Medulla oblongata (tissue), 1 donor: ENCODE results near the gene COL21A1.

Source experiments
- DNase-seq: peaks from one replicate; pipeline ENCODE4 v3.0.0-alpha.2; 2015; ENCODE audit errors: extremely low spot score

The COL21A1 gene

DNA sequence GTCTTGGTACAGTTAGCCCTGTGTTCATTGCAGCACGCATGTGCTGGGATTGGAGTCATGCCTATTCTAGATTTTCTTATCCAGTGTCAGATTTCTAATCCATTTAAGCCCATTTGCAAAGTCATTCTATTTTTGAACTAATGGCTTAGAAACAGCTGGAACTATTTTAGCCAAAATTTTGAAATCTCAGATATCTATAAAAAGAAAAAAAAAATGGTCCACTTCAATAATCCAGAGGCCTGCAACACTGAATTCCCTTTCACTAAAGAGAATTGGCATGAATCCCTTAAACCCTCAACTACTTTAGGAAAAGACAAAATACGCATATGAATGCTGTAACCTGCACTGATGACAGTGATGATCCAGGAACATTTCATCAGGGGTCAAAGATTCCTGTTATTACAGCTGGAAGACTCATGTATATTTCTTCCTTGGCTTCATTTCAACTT is 1.5 kb downstream of the COL21A1 start:
- DNase-seq, result no peak

DNA sequence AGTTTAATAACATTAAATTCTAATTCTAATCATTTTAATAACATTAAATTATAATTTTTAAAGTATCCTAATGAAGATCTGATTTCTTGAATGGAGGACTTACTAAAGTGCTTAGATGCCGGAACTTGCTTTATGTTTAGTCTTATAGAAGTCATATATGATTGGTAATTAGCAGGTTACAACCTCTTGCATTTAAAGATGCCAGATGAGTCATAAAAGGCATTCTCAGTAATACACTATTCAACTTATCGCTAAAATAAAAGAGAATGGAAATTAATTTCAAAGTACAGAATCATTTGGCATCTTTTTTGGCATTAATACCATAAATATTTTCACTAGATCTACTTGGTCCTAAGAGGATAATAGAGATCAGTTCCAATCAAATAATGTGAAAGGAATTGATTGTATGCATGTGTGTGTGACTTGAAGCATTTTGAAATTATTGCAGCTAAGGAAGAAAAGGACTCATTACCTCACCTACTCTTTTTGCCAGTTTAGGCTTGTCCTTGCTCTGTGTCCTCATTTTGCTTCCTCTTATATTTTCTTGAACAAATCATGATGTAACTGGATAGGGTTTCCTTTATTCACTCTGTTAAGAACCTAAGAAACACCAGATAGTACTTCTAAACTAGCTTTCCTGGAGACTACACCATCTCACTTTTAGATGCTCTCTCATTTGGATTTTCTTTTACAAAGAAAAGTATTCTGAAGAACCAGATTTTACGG is 2.7 kb downstream of the COL21A1 start:
- no peak for DNase-seq

DNA sequence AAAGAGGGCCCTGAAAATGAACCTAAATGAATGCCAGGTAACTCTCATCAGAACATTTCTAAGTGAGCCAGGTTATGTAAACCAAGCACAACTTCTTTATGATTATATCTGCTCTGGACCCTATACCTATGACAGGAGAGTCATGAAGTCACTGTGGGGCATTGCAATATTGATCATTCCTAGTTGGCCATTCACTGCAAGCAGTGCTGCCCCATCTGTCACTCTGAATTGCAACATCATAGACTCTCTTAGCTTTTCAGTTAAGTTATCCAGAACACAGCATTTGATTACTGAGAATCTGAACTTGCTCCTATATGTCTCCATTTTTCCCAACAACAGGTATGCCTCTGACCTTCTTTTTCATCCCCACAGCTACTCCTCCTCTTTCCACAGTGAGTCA is 3.3 kb downstream of the COL21A1 start:
- no peak for DNase-seq

DNA sequence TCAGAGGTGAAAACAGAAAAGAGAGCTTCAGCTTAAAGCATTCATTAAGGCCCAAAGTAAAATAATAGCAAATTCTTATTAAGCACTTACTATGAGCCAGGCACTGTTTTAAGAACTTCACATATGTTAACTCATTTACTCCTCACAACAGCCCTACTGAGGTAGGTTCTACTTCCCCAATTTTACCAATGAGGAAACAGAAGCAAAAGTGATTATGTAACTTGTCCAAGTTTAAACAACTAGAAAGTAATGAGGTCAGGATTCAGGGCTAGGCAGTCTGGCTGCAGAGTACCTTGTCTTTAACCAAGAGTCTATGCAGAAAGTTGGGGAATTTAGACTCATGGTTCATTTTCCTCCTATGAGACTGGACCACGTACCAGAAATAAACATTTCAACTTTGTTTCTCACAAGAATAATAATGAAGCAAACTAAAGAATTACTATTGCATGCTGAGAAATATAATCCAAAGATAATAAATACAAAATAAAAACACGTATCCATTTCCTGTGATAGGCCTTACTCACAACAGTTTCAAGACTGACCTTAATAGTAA is 3.8 kb downstream of the COL21A1 start:
- peak; percentile 61 for DNase-seq

DNA sequence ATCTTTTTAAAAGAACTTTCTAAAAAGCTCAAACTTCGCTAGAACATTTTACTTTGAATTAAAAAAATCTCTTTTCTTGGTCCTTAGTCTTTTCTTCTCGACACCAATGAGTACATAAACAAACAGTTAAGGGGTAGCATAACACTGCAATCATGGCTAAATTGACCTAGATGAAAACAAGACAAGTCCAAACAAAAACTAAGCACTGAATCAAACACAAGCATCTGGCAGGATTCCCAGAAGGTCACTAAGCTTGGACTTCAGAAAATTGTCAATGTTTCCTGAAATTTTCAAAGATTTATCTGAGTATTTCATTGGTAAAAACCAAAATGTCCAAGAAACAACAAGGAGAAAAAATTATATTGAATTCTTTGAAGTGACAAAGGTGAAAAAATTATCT is 5.0 kb downstream of the COL21A1 start:
- DNase-seq, result peak; percentile 60

DNA sequence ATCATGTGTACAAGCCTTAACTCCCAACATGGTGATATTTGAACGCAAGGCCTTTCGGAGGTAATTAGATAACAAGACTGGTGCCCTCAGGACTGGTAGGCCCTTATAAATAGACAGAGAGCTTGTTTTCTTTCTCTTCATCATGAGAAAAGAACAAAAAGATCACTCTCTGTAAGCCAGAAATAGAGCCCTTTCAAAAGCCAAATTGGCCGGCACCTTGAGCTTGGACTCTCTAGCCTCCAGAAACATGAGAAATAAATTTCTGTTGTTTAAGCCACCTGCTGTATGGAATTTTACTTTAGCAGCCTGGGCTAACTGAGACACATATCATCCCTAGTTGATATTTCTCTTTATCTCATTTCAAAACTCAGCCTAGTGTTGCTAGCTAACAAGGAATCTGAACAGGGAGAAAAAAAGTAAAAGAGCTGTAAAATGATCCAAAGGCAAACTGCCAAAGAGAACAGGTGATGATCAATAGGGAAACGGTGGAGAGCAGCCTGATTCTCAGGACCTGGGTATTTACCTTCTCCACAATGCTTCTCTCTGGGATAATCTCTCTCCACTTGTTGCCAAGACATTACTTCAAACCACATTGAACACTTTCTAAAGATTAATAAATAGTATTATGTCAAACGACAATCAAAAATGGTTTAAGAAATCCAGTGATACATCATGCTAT is 6.1 kb downstream of the COL21A1 start:
- DNase-seq, result peak; percentile 39

DNA sequence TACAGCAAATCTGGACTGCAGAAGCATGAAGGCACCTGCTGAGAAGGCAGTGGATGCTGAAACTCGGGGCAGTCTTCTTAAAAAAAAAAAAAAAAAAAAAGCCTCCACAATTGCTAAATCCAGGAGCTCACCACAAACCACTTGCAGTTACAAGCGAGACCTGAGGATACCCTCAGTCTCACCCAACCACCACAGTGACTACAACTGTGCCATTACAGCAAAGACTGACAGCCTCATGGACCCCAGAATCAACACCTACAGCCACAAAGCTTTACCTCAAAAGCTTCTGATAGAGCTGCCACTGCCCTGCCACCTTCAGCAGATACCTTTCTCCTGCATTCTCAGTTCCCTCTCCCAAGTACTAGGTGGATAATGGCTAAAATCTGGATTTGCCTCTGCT is 9.0 kb downstream of the COL21A1 start:
- no peak for DNase-seq

DNA sequence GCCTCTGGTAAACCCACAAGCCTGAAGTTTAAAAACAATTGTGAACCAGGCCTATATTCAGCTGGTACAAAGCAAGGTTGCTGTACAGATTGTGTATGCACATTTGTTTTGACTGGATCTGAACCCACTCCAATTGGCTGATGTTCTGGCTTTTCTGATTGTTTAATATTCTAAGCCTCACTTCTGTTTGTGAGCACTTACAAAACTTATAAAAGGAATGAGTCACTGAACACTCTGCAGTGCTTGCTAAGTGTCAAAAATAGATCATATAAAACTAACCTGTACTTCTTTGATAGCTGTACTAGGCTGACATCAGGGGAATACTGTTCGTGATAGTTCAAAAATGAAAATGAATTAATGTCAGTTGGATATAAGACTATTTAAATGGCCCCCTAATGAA is 12.1 kb downstream of the COL21A1 start:
- no peak for DNase-seq

DNA sequence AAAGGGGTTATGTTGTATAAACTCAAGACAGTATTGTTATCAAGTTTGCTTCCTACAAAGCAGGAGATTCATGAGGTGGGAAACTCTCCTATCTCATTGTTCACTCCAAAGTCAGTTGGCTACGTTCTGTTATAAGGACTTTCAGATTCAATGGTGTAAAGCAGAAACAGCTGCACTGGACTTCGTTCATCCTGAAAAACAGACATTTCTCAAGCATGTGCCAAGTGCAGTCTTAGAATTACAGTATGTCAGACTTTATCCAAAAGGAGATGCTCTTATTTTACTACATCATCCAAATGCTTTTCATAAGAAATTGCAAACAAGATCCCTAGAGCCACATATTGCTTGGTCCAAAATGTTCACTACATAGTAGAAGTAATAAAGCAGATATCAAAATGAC is 14.9 kb downstream of the COL21A1 start:
- DNase-seq, result no peak

DNA sequence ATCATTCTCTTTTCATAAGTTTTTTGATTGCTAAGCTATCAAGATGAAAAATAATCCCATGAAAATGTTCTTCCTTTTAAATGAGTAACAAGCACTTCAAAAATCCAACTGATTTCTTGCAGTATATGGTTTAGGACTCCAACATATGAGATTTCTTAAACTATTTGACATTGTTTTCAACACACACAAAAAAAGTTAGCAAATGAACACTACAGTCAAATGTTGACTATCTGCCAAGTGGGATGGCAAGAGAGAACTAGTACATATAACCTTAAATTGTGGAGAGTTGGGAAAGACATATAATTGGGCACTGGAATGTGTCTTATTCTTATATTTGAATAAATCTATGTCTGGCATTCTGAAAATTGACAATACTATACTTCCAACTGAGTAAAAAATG is 15.6 kb downstream of the COL21A1 start:
- DNase-seq, result no peak

DNA sequence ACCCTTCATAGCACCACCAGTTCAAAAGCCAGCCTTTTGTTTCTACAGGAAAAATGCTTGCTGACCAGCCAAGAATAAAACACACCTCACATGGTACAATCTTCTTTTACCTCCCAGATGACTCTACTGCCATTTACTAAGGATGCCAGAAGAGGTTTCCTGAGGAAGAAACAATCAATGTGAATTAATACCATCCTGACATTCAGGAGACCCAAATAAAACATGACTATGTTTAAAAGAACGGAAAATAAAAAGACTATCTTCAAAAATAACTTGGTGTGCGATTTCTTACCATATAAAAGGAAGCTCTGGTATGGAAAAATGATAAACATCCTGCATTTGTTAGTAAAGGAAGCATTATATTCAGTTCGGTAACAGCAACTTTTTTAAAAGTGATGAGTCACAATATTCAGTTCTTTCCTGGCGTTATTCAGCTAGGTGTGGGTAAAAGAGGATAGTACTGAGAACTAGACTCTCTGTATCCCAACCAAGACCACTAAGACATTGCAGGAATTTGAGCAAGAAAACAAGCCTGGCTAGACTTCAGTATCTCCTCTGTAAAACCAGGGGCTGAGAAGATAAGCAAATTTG is 16.3 kb downstream of the COL21A1 start:
- DNase-seq, result no peak

DNA sequence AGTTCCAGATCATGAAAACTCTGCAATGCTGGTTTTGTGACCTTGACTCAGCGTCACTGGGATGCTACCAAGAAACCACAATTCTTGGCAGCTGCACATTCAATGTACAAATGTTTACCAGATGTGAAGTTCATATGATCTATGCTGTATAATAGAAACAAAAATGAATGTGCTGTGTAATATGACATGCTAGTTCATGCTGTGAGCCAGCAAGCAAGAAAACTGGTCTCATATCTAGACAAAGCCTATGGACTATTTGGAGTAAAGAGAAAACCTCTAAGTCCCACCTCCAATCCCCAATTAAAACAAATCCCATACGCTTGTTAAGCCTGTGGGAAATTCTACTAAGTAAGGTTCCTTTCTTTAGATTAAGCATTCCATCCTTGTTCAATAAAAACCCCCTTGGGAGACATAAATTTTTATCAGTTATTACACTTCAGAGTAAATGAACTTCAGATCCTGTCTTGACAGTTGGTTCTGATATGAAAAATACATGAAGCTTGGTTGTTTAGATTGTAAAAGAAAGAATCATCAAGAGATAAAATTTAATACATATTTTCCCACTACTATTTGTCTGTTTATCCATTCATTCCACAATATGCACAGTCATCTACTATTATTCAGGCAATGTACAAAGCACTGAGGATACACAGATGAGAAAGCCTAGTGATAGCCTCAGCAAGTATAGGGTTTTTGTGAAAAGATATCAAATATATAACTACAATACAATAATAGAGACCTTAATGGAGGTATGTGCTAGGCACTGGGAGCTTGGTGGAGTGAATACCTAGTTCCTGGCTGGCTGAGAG is 20.1 kb downstream of the COL21A1 start:
- DNase-seq, result no peak

DNA sequence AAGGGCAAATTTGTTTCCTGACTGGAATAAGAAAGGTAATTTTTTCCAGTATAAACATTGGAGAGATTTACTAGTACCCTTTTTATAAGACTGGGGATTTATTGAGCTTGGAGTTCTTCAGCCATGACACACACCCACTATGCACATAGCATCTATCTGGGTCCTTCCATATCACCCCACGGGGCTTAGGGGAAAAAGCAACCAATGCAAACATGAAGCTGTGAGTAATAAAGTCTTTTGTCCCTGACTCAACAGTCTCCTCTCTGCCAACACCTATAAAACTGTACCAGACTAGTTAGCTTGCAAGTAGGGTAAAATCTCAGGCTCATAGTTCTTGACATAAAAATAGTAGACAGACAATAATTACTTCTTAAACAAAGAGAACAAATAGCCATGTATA is 23.4 kb downstream of the COL21A1 start:
- DNase-seq, result no peak

DNA sequence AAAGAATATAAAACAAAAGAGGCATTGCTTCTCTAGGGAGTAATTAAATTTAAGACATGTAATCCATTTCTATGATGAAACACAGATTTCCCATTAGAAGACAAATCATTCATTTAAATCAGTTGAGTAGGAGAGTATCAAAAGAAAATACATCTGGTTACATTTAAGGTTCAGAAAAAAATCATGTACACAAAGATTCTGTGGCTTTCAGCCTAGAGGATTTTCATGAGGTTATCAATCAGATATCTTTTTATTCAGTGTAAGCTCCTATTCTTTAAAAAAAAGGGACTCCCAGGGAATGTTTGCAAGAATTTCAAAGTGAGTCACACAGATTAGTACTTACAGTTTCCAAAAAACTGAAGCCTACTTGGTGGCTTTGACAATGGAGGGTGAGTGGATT is 24.9 kb downstream of the COL21A1 start:
- DNase-seq, result no peak

DNA sequence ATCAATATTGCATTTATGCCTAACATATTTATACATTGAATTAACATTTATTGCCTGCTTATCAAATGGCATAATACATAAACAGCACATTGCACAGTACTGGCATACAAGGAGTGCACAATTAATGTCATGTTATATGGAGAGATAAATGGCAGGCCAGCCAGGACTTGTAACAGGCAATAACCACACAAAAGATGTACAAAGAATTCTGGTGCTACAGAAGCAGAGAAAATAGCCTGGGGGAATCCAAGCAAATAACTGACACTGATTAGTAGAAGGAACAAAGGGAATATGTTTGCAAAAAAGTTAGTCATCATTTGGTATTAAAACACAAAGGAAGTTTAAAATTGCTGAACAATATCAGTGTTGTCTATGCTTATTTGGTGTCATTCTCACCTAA is 27.3 kb downstream of the COL21A1 start:
- no peak for DNase-seq

DNA sequence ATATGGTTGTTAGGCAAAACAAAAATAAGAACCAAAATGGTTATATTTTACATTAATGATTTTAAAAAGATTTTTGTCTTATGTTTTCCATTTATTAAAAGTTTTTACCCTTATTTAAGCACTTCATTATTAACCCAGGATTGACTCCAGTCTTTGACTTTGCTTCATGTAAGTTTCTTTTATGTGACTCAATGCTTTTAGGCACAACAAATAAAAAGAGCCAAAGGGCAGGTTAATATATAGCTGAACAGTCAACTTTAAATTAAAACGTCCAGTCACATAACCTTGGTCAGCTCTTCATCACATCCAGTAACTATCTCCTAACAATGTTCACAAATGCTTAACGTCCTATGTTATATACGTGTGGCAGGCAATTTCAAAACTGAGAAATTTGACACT is 32.7 kb downstream of the COL21A1 start:
- DNase-seq, result no peak

DNA sequence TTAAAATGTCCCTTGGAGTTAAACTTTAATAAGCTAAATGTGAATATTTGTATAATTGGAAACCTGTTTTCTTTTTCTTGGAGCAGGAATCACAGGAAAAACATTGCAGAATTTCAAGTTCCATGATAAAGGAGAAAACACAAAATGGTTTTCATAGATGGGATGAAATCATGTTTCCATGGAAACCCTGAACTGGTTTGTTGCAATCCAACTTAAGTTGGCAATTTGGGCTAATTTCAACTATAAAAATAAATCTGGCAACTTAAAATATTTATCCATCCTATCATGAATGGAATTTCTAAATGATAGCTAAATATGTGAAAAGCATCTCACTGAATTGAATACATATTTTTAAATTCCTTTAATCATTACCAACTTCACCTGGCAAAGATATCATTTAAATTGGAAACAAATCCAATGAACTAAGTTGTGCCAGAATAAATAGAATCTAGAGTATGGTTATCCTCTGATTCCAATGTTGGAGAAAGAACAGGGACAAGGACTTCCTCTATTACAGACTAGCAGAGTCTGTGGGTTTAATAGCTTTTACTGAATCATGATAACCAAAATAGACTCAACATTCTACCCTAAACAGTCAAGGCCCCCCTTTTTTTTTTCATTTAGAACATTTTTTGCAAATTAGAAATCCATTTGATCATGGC is 33.2 kb downstream of the COL21A1 start:
- DNase-seq, result no peak

DNA sequence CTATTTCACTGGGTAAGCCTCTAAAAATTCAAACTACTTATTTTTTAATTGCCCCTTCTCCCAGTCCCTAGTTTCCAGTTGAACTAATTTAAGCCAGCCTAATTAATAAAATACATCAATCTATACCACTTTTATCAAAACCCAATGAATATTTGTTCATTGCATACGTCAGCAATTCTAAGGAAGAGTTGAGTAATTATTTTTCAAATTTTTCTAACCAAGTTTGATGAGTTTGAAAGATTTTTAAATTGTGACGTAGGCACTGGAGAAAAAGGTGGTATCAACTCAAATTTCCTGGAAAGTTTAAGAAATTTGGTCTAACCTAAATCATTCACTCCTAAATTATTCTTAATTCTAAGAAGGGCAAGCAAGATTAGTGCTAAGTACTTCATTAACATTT is 35.7 kb downstream of the COL21A1 start:
- no peak for DNase-seq

DNA sequence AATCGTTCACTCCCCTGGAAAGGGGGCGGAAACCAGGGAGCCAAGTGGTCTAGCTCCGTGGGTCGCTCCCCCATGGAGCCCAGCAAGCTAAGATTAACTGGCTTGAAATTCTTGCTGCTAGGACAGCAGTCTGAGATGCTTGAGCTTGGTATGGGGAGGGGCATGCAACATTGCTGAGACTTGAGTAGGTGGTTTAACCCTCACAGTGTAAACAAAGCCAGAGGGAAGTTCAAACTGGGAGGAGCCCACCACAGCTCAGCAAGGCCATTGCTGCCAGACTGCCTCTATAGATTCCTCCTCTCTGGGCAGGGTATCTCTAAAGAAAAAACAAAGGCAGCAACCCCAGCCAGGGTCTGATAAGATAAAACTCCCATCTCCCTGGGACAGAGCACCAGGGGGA is 43.2 kb downstream of the COL21A1 start:
- no peak for DNase-seq

DNA sequence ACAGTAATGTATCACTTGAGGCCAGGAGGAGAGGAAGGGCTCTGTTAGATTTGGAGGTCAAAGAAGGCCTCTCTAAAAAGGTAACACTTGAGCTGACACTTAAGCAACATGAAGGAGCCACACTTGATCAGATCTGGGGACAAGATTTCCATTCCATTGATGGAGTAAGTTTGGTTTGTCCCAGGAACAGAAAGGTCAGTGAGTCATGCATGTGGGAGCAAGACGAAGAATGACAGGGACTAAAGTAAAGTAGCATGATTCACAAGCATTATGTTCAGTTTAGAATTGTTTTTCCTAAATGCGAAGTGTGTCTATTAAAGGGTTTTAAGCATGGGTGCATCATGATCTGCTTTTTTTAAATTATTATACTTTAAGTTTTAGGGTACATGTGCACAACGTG is 47.4 kb downstream of the COL21A1 start:
- no peak for DNase-seq

DNA sequence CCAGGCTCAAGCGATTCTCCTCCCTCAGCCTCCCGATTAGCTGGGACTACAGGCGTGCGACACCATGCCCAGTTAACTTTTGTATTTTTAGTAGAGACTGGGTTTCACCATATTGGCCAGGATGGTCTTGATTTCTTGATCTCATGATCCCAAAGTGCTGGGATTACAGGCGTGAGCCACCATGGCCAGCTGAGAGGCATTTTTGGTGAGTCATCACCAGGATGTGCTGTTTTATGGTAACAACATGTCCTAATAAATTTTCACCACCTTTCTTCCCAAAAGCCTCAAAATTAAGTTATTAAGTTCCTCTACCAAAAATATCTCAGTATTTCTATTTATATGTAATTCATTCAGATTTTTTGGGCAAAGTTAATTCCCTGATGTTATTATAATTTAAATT is 53.5 kb downstream of the COL21A1 start:
- no peak for DNase-seq

DNA sequence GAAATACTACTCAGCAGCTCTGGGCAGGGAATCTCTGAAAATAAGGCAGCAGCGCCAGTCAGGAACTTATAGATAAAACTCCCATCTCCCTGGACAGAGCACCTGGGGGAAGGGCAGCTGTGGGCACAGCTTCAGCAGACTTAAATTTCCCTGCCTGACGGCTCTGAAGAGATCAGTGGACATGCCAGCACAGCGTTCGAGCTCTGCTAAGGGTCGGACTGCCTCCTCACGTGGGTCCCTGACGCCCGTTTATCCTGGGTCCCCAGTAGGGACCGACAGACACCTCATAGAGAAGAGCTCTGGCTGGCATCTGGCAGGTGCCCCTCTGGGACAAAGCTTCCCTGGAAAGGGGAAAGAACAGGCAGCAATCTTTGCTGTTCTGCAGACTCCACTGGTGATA is 59.0 kb downstream of the COL21A1 start:
- DNase-seq, result no peak
